HEK293T (cell line): ENCODE data around the gene UBE2L3.

Experiments used
- ELF4 ChIP-seq: fragments of 450-650 bp; IDR thresholded peaks from 2 replicates; pipeline ENCODE4 v1.6.1; 2017; ENCODE audit warnings: antibody characterized with exemption
- LEF1 ChIP-seq: fragments of 450-650 bp; IDR thresholded peaks from 2 replicates; pipeline ENCODE4 v1.6.1; 2017; ENCODE audit warnings: mild to moderate bottlenecking, borderline replicate concordance

DNA sequence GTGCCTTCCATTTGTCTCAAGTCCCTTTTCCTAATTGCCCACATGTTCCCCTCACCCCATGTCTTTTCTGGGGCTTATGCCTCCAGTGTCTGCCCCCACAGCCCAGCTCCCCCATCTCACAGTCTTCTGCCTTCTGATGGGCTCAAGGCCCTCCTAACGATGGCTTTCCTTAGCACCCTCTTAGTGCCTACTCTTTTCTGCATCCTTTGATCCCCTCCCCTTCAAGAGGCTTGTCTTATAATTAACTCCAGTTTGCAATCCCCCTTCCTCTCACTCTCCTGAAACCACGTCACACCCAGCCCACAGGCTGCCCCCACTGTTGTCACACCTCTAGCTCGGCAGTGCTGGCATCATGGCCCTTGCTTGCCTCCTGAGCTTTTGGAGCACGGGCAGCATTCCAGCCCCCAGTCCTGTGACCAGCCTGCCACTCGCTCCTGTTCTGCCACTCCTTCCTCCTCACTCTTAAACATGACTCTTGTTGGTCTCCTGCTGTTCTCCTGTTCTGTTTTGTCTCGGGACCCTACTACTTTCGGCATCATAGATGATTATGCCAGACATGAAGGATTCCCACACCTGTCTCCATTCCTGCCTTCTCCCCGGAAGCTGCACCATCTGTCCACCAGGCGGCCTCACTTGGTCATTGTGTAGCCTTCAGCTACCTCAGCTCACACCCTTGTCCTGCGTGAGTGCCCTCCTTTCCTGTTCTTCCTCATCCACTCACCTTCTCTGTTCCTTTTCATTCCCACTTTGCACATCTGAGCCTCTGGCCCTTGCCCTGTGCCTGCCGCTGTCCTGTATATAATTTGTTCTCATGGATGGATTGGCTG lies 26.1 kb downstream of the UBE2L3 start:
- no peak for TF ChIP-seq ELF4
- no peak for TF ChIP-seq LEF1
